Adrenal gland (tissue), 5 donors: ENCODE results near the gene EI24.

Experiments
- POLR2A ChIP-seq, 2 donors: fragments of 450-650 bp; IDR thresholded peaks; one replicate each; pipeline ENCODE4 v1.6.1; 2017; ENCODE audit warnings: antibody characterized with exemption in 2 of 2, mild to moderate bottlenecking in 2 of 2, moderate library complexity in 1 of 2
- TF ChIP-seq, protein P1 (sequence below), 6 experiments: fragments of 450-650 bp in 4 of 6; fragments of 200-600 bp in 2 of 6; sonication (generic) in 1 of 6; IDR thresholded peaks; 1 replicate in 5 of 6; 2 replicates in 1 of 6; pipeline versions ENCODE4 v1.5.1 to v1.8.0; 2016 to 2021; ENCODE audit warnings: antibody characterized with exemption in 6 of 6, mild to moderate bottlenecking in 2 of 6, moderate library complexity in 1 of 6
- donor health status: DM: no; HTN: no; CAD: no.

DNA sequence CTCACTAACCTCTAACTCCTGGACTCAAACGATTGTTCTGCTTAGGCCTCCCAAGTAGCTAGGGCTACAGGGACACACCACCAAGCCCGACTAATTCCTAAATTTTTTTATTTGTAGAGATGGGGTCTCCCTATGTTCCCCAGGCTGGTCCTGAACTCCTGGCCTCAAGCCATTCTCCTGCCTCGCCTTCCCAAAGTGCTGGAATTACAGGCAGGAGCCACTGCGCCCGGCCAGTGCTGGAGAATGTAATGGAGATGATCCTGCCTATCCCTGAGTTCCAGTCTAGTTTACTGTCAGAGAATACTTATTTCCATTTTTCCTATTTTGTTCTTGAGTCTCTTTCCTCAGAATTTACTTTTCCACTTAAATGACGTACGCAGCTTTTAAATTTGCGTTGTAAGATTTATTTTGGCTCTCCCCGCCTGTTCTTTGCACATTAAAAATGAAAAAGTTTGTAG, 55.5 kb downstream of the EI24 start, which contains the start of gene CHEK1:
- TF ChIP-seq, protein P1, sequence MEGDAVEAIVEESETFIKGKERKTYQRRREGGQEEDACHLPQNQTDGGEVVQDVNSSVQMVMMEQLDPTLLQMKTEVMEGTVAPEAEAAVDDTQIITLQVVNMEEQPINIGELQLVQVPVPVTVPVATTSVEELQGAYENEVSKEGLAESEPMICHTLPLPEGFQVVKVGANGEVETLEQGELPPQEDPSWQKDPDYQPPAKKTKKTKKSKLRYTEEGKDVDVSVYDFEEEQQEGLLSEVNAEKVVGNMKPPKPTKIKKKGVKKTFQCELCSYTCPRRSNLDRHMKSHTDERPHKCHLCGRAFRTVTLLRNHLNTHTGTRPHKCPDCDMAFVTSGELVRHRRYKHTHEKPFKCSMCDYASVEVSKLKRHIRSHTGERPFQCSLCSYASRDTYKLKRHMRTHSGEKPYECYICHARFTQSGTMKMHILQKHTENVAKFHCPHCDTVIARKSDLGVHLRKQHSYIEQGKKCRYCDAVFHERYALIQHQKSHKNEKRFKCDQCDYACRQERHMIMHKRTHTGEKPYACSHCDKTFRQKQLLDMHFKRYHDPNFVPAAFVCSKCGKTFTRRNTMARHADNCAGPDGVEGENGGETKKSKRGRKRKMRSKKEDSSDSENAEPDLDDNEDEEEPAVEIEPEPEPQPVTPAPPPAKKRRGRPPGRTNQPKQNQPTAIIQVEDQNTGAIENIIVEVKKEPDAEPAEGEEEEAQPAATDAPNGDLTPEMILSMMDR (IDR thresholded peaks at IDR 0.05) = no peak
- no peak for TF ChIP-seq POLR2A (IDR thresholded peaks at IDR 0.05)
